Activated naive CD4-positive, alpha-beta T cell treated with anti-CD3 and anti-CD28 coated beads, Interleukin-2, amount 50 U/mL, for 24 hours (primary cell): Measurements from ENCODE around the gene NUDT4B.
"Not testable (repeated sequence)": the region's sequence is repeated elsewhere in the genome, so short reads cannot be mapped to it uniquely, and the experiment has no call there.

ENCODE experiments used
- H3K27ac Mint-ChIP-seq: one replicate; pipeline ENCODE4 v1.8.0; 2021; ENCODE audit warnings: mild to moderate bottlenecking, mixed read lengths
- H3K27me3 Mint-ChIP-seq: one replicate; pipeline ENCODE4 v1.8.0; 2021; ENCODE audit warnings: mixed read lengths
- H3K36me3 Mint-ChIP-seq: one replicate; pipeline ENCODE4 v1.8.0; 2021; ENCODE audit warnings: mixed read lengths
- H3K4me1 Mint-ChIP-seq: one replicate; pipeline ENCODE4 v1.8.0; 2021; ENCODE audit warnings: mixed read lengths
- H3K4me3 Mint-ChIP-seq: one replicate; pipeline ENCODE4 v1.8.0; 2021; ENCODE audit warnings: mild to moderate bottlenecking, mixed read lengths
- H3K9me3 Mint-ChIP-seq: one replicate; pipeline ENCODE4 v1.8.0; 2021; ENCODE audit warnings: mixed read lengths

NUDT4B gene

GRCh38 chr1:148765238-148766019 is 16.9 kb downstream of the NUDT4B start:
- not testable (repeated sequence) for H3K4me3 Mint-ChIP-seq, H3K9me3 Mint-ChIP-seq, H3K27me3 Mint-ChIP-seq, H3K27ac Mint-ChIP-seq, H3K4me1 Mint-ChIP-seq, H3K36me3 Mint-ChIP-seq

GRCh38 chr1:148768541-148768940 is 20.0 kb downstream of the NUDT4B start:
- H3K4me1 Mint-ChIP-seq, H3K9me3 Mint-ChIP-seq, H3K27ac Mint-ChIP-seq, H3K36me3 Mint-ChIP-seq, H3K27me3 Mint-ChIP-seq, H3K4me3 Mint-ChIP-seq: not testable (repeated sequence)

- H3K9me3 Mint-ChIP-seq, H3K27me3 Mint-ChIP-seq: not testable (repeated sequence)
These were observed 20.9 kb downstream of the NUDT4B start for GRCh38 chr1:148769495-148769894.

GRCh38 chr1:148773690-148774089 is 25.1 kb downstream of the NUDT4B start:
- not testable (repeated sequence) for H3K27me3 Mint-ChIP-seq, H3K9me3 Mint-ChIP-seq, H3K4me3 Mint-ChIP-seq, H3K27ac Mint-ChIP-seq, H3K4me1 Mint-ChIP-seq, H3K36me3 Mint-ChIP-seq

More at GRCh38 chr1:148769495-148769894, 20.9 kb downstream of the NUDT4B start:
- not testable (repeated sequence) for H3K27ac Mint-ChIP-seq, H3K4me1 Mint-ChIP-seq, H3K36me3 Mint-ChIP-seq, H3K4me3 Mint-ChIP-seq

GRCh38 chr1:148774102-148774501 is 25.5 kb downstream of the NUDT4B start:
- not testable (repeated sequence) for H3K4me3 Mint-ChIP-seq, H3K9me3 Mint-ChIP-seq, H3K27me3 Mint-ChIP-seq, H3K27ac Mint-ChIP-seq, H3K4me1 Mint-ChIP-seq, H3K36me3 Mint-ChIP-seq

GRCh38 chr1:148775263-148775662 is 26.7 kb downstream of the NUDT4B start:
- H3K36me3 Mint-ChIP-seq, H3K27me3 Mint-ChIP-seq, H3K9me3 Mint-ChIP-seq, H3K4me3 Mint-ChIP-seq, H3K4me1 Mint-ChIP-seq, H3K27ac Mint-ChIP-seq: not testable (repeated sequence)

GRCh38 chr1:148777649-148778048 is 29.1 kb downstream of the NUDT4B start:
- not testable (repeated sequence) for H3K4me1 Mint-ChIP-seq, H3K27me3 Mint-ChIP-seq, H3K27ac Mint-ChIP-seq, H3K36me3 Mint-ChIP-seq, H3K4me3 Mint-ChIP-seq, H3K9me3 Mint-ChIP-seq

- not testable (repeated sequence) for H3K4me1 Mint-ChIP-seq, H3K9me3 Mint-ChIP-seq, H3K4me3 Mint-ChIP-seq, H3K36me3 Mint-ChIP-seq, H3K27ac Mint-ChIP-seq, H3K27me3 Mint-ChIP-seq
These were observed 31.8 kb downstream of the NUDT4B start for GRCh38 chr1:148780404-148780803.

- H3K27ac Mint-ChIP-seq, H3K9me3 Mint-ChIP-seq, H3K36me3 Mint-ChIP-seq, H3K27me3 Mint-ChIP-seq, H3K4me1 Mint-ChIP-seq, H3K4me3 Mint-ChIP-seq: not testable (repeated sequence)
These were observed 43.0 kb downstream of the NUDT4B start for GRCh38 chr1:148791543-148792099.

GRCh38 chr1:148793762-148794332 is 45.3 kb downstream of the NUDT4B start:
- H3K4me3 Mint-ChIP-seq, H3K27me3 Mint-ChIP-seq, H3K27ac Mint-ChIP-seq, H3K36me3 Mint-ChIP-seq, H3K9me3 Mint-ChIP-seq, H3K4me1 Mint-ChIP-seq: not testable (repeated sequence)
